ENCODE results near the gene IL17RB. TPM values are rescaled to one million over a fixed set of nuclear protein-coding genes. Genes with fewer than 3 reads are reported as not detected.

The IL17RB gene
- polyA plus RNA-seq, 3 donors, result 0.13 TPM; not detected in 2

DNA sequence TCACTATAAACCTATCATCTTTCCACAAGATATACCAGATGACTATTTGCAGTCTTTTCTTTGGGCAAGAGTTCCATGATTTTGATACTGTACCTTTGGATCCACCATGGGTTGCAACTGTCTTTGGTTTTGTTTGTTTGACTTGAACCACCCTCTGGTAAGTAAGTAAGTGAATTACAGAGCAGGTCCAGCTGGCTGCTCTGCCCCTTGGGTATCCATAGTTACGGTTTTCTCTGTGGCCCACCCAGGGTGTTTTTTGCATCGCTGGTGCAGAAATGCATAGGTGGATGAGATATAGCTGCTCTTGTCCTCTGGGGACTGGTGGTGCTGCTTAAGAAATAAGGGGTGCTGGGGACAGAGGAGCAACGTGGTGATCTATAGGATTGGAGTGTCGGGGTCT, 33.9 kb upstream of the IL17RB start:
- no peaks in the 10 kb centered on the region for H3K4me1 ChIP-seq (ENCODE audit: control insufficient read depth in 1 of 2, insufficient read depth in 2 of 2, low read length in 2 of 2)
- no peak overlapping the region for H3K4me3 ChIP-seq (replicated peaks in 1 of 3; ENCODE audit: low read depth in 2 of 3, low read length in 3 of 3)
- H3K9me3 ChIP-seq (replicated peaks in 1 of 2; ENCODE audit: control insufficient read depth in 1 of 2, insufficient read depth in 1 of 2, low read length in 2 of 2), result no peaks in the 10 kb centered on the region
- WGBS (ENCODE audit: insufficient coverage), result 85% methylated on average over 4 of the region's 4 CpGs
- peaks cover 0 to 3% of the 10 kb centered on the region in 2 donors for H3K27me3 ChIP-seq (ENCODE audit: control insufficient read depth in 2 of 2, insufficient read depth in 2 of 2, low read length in 2 of 2)
- no peak for DNase-seq
- Mint-ChIP-seq H3K9me3 (no peaks in the 10 kb centered on the region), H3K27me3 (ENCODE audit: low read depth in 3 of 3) (peaks cover 3 to 15% (median 4%) of the 10 kb centered on the region in 3 donors), H3K36me3 (no peaks in the 10 kb centered on the region), H3K27ac (no peak overlapping the region), H3K4me3 (no peak overlapping the region), H3K4me1 (no peaks in the 10 kb centered on the region)
- no peak overlapping the region for H3K4me2 ChIP-seq (replicated peaks; ENCODE audit: extremely low read depth, low read length, poor library complexity, severe bottlenecking)
- H3K79me2 ChIP-seq (ENCODE audit: insufficient read depth, low read length), result no peaks in the 10 kb centered on the region
- TF ChIP-seq, protein P1, sequence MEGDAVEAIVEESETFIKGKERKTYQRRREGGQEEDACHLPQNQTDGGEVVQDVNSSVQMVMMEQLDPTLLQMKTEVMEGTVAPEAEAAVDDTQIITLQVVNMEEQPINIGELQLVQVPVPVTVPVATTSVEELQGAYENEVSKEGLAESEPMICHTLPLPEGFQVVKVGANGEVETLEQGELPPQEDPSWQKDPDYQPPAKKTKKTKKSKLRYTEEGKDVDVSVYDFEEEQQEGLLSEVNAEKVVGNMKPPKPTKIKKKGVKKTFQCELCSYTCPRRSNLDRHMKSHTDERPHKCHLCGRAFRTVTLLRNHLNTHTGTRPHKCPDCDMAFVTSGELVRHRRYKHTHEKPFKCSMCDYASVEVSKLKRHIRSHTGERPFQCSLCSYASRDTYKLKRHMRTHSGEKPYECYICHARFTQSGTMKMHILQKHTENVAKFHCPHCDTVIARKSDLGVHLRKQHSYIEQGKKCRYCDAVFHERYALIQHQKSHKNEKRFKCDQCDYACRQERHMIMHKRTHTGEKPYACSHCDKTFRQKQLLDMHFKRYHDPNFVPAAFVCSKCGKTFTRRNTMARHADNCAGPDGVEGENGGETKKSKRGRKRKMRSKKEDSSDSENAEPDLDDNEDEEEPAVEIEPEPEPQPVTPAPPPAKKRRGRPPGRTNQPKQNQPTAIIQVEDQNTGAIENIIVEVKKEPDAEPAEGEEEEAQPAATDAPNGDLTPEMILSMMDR (IDR thresholded peaks at IDR 0.05), result peak; percentile 15
- no peaks in the 10 kb centered on the region for H3K36me3 ChIP-seq (replicated peaks in 1 of 2; ENCODE audit: control insufficient read depth in 1 of 2, insufficient read depth in 2 of 2, low read length in 2 of 2)
- H3K27ac ChIP-seq (ENCODE audit: low read depth in 1 of 2, low read length in 2 of 2), result no peak overlapping the region
- intact Hi-C loops (cut with micrococcal nuclease), result no loop called here
- H2AFZ ChIP-seq (ENCODE audit: insufficient read depth, low read depth, low read length, poor library complexity, severe bottlenecking), result no peak overlapping the region
- no peak overlapping the region for H3K9ac ChIP-seq (ENCODE audit: insufficient read depth, low read length, poor library complexity, severe bottlenecking)
- no peaks in the 10 kb centered on the region for H4K20me1 ChIP-seq (ENCODE audit: insufficient read depth, low read length)

DNA sequence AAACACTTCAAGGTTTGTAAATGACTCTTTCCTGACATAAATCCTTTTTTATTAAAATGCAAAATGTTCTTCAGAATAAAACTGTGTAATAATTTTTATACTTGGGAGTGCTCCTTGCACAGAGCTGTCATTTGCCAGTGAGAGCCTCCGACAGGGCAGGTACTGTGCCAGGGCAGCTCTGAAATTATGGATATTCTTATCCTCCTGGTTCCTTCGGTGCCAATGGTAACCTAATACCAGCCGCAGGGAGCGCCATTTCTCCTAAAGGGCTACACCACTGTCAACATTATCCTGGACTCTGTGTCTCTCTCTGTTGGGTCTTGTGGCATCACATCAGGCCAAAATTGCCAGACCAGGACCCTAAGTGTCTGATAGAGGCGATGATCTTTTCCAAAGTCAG, 33.1 kb upstream of the IL17RB start:
- Mint-ChIP-seq H3K4me3 (no peak overlapping the region), H3K27ac (no peak overlapping the region), H3K27me3 (ENCODE audit: low read depth in 3 of 3) (peaks cover 8 to 21% (median 9%) of the 10 kb centered on the region in 3 donors), H3K9me3 (no peaks in the 10 kb centered on the region), H3K4me1 (no peaks in the 10 kb centered on the region), H3K36me3 (no peaks in the 10 kb centered on the region)
- H3K79me2 ChIP-seq (ENCODE audit: insufficient read depth, low read length), result no peaks in the 10 kb centered on the region
- no peaks in the 10 kb centered on the region for H3K4me1 ChIP-seq (ENCODE audit: control insufficient read depth in 1 of 2, insufficient read depth in 2 of 2, low read length in 2 of 2)
- 100% methylated on average over 2 of the region's 5 CpGs for WGBS (ENCODE audit: insufficient coverage)
- H3K4me3 ChIP-seq (replicated peaks in 1 of 3; ENCODE audit: low read depth in 2 of 3, low read length in 3 of 3), result no peak overlapping the region
- no peaks in the 10 kb centered on the region for H3K9me3 ChIP-seq (replicated peaks in 1 of 2; ENCODE audit: control insufficient read depth in 1 of 2, insufficient read depth in 1 of 2, low read length in 2 of 2)
- intact Hi-C loops (cut with micrococcal nuclease), result no loop called here
- H4K20me1 ChIP-seq (ENCODE audit: insufficient read depth, low read length), result no peaks in the 10 kb centered on the region
- H2AFZ ChIP-seq (ENCODE audit: insufficient read depth, low read depth, low read length, poor library complexity, severe bottlenecking), result no peak overlapping the region
- no peak for DNase-seq
- H3K9ac ChIP-seq (ENCODE audit: insufficient read depth, low read length, poor library complexity, severe bottlenecking), result no peak overlapping the region
- H3K4me2 ChIP-seq (replicated peaks; ENCODE audit: extremely low read depth, low read length, poor library complexity, severe bottlenecking), result no peak overlapping the region
- no peak overlapping the region for H3K27ac ChIP-seq (ENCODE audit: low read depth in 1 of 2, low read length in 2 of 2)
- H3K36me3 ChIP-seq (replicated peaks in 1 of 2; ENCODE audit: control insufficient read depth in 1 of 2, insufficient read depth in 2 of 2, low read length in 2 of 2), result no peaks in the 10 kb centered on the region
- peaks cover 0 to 5% of the 10 kb centered on the region in 2 donors for H3K27me3 ChIP-seq (ENCODE audit: control insufficient read depth in 2 of 2, insufficient read depth in 2 of 2, low read length in 2 of 2)
- TF ChIP-seq, protein P1 (IDR thresholded peaks at IDR 0.05), result no peak
